Tibial nerve (tissue), 4 donors: ENCODE measurements around the gene MUC22.

Experiments used
- EP300 ChIP-seq, 2 donors: sonication (generic); formaldehyde crosslinking; IDR thresholded peaks; one replicate each; pipeline ENCODE4 v1.6.1; 2017; ENCODE audit warnings: antibody characterized with exemption in 2 of 2, mild to moderate bottlenecking in 1 of 2
- POLR2A ChIP-seq, 2 donors: fragments of 450-650 bp; IDR thresholded peaks; one replicate each; pipeline ENCODE4 v1.6.1; 2017; ENCODE audit warnings: antibody characterized with exemption in 2 of 2, mild to moderate bottlenecking in 2 of 2, moderate library complexity in 2 of 2
- TF ChIP-seq, protein P1 (sequence below), 5 experiments: fragments of 200-600 bp in 3 of 5; fragments of 450-650 bp in 2 of 5; sonication (generic) in 3 of 5; IDR thresholded peaks; one replicate each; pipeline ENCODE4 v1.5.1; 2016 to 2019; ENCODE audit warnings: antibody characterized with exemption in 5 of 5, mild to moderate bottlenecking in 3 of 5, moderate library complexity in 2 of 5

DNA sequence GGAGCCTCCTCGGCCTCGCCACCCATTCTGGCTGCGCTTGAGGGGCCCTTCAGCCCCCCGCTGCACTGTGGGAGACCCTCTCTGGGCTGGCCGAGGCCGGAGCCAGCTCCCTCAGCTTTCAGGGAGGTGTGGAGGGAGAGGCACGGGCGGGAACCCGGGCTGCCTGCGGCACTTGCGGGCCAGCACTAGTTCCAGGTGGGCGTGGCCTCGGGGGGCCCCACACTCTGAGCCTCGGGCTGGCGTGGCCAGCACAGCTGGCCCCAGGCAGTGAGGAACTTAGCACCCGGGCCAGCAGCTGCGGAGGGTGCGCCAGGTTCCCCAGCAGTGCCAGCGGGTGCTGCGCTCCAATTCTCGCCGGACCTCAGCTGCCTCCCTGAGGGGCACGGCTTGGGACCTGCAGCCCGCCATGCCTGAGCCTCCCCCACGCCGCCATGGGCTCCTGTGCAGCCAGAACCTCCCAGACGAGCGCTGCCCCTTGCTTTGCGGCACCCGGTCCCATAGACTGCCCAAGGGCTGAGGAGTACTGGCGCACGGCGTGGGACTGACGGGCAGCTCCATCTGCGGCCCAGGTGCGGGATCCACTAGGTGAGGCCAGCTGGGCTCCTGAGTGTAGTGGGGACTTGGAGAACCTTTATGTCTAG is 6.5 kb downstream of the MUC22 start:
- no peak for TF ChIP-seq POLR2A (IDR thresholded peaks at IDR 0.05)
- TF ChIP-seq, protein P1, sequence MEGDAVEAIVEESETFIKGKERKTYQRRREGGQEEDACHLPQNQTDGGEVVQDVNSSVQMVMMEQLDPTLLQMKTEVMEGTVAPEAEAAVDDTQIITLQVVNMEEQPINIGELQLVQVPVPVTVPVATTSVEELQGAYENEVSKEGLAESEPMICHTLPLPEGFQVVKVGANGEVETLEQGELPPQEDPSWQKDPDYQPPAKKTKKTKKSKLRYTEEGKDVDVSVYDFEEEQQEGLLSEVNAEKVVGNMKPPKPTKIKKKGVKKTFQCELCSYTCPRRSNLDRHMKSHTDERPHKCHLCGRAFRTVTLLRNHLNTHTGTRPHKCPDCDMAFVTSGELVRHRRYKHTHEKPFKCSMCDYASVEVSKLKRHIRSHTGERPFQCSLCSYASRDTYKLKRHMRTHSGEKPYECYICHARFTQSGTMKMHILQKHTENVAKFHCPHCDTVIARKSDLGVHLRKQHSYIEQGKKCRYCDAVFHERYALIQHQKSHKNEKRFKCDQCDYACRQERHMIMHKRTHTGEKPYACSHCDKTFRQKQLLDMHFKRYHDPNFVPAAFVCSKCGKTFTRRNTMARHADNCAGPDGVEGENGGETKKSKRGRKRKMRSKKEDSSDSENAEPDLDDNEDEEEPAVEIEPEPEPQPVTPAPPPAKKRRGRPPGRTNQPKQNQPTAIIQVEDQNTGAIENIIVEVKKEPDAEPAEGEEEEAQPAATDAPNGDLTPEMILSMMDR (IDR thresholded peaks at IDR 0.05) = no peak
- no peak for TF ChIP-seq EP300 (IDR thresholded peaks at IDR 0.05)
